Measurements from ENCODE around the gene EOGT. TPM values are rescaled to one million over a fixed set of nuclear protein-coding genes. Genes with fewer than 3 reads are reported as not detected.
A peak's percentile ranks its signal among the peaks of the same experiment; 100 is the strongest.

EOGT gene
- total and polyA plus RNA-seq, 7 donors = 10.2 to 33.0 (median 13.9) TPM

- intact Hi-C loops (cut with DNase I) = no loop called here
- ATAC-seq = no peak
- 85 to 89% (median 88%) methylated on average over 1 of the region's 1 CpG for WGBS, 3 donors
- H3K4me3 ChIP-seq = no peak overlapping the region
- H3K27me3 ChIP-seq (ENCODE audit: insufficient read depth in 3 of 3, low read length in 2 of 3) = no peaks in the 10 kb centered on the region
- H3K9me3 ChIP-seq = no peaks in the 10 kb centered on the region
- DNase-seq = no peak
- no peaks in the 10 kb centered on the region for H3K4me1 ChIP-seq
- peaks cover 13 to 98% of the 10 kb centered on the region in 2 donors for H3K36me3 ChIP-seq (ENCODE audit: insufficient read depth in 1 of 2, low read depth in 1 of 2)
- H3K27ac ChIP-seq = no peak overlapping the region
- no peak for TF ChIP-seq CTCF (IDR thresholded peaks at IDR 0.05)
Measured at GRCh38 chr3:68999605-69000004, 13.9 kb downstream of the EOGT start.

GRCh38 chr3:68999158-68999557, 14.3 kb downstream of the EOGT start:
- DNase-seq (no peak), ATAC-seq (no peak)
- Histone ChIP-seq H3K9me3 (no peaks in the 10 kb centered on the region), H3K4me1 (no peaks in the 10 kb centered on the region), H3K27me3 (ENCODE audit: insufficient read depth in 3 of 3, low read length in 2 of 3) (no peaks in the 10 kb centered on the region), H3K27ac (no peak overlapping the region), H3K4me3 (no peak overlapping the region), H3K36me3 (ENCODE audit: insufficient read depth in 1 of 2, low read depth in 1 of 2) (peaks cover 13 to 98% of the 10 kb centered on the region in 2 donors)
- TF ChIP-seq CTCF (IDR thresholded peaks at IDR 0.05) = no peak
- intact Hi-C loops (cut with DNase I) = no loop called here

- 88 to 96% (median 88%) methylated on average over 6 of the region's 6 CpGs for WGBS, 3 donors
- Histone ChIP-seq H3K9me3 (no peaks in the 10 kb centered on the region), H3K27me3 (ENCODE audit: insufficient read depth in 3 of 3, low read length in 2 of 3) (no peaks in the 10 kb centered on the region), H3K27ac (no peak overlapping the region), H3K4me1 (no peaks in the 10 kb centered on the region), H3K4me3 (no peak overlapping the region), H3K36me3 (ENCODE audit: insufficient read depth in 1 of 2, low read depth in 1 of 2) (peaks cover 6 to 98% of the 10 kb centered on the region in 2 donors)
- no peak for TF ChIP-seq CTCF (IDR thresholded peaks at IDR 0.05)
- no peak for DNase-seq
- intact Hi-C loops (cut with DNase I) = no loop called here
- peak in 1 of 4 donors; percentile 20 for ATAC-seq
Measured at GRCh38 chr3:68997887-68998286, 15.6 kb downstream of the EOGT start.

- ATAC-seq (peak; percentile 65 to 94 (median 79)), DNase-seq (no peak)
- no peak overlapping the region for H3K4me3 ChIP-seq
- no peaks in the 10 kb centered on the region for H3K9me3 ChIP-seq
- no peaks in the 10 kb centered on the region for H3K27me3 ChIP-seq (ENCODE audit: insufficient read depth in 3 of 3, low read length in 2 of 3)
- H3K27ac ChIP-seq = peak overlapping the region; percentile 30
- peaks cover 6 to 98% of the 10 kb centered on the region in 2 donors for H3K36me3 ChIP-seq (ENCODE audit: insufficient read depth in 1 of 2, low read depth in 1 of 2)
- no peaks in the 10 kb centered on the region for H3K4me1 ChIP-seq
- TF ChIP-seq CTCF (IDR thresholded peaks at IDR 0.05) = no peak
- intact Hi-C loops (cut with DNase I) = no loop called here
- 54 to 59% (median 55%) methylated on average over 8 of the region's 8 CpGs for WGBS, 3 donors
Measured at GRCh38 chr3:68996356-68996995, 17.0 kb downstream of the EOGT start.

GRCh38 chr3:68988740-68989139, 24.7 kb downstream of the EOGT start:
- no peak for TF ChIP-seq CTCF (IDR thresholded peaks at IDR 0.05)

More at GRCh38 chr3:68988740-68989139, 24.7 kb downstream of the EOGT start:
- ATAC-seq (no peak), DNase-seq (no peak)
- no peaks in the 10 kb centered on the region for H3K9me3 ChIP-seq
- H3K4me3 ChIP-seq = no peak overlapping the region
- H3K27ac ChIP-seq = no peak overlapping the region
- 91 to 95% (median 94%) methylated on average over 4 of the region's 4 CpGs for whole genome bisulfite sequencing, 3 donors
- no peaks in the 10 kb centered on the region for H3K27me3 ChIP-seq (ENCODE audit: insufficient read depth in 3 of 3, low read length in 2 of 3)
- H3K4me1 ChIP-seq = no peaks in the 10 kb centered on the region
- intact Hi-C loops (cut with DNase I) = no loop called here
- H3K36me3 ChIP-seq (ENCODE audit: insufficient read depth in 1 of 2, low read depth in 1 of 2) = peaks cover 25 to 88% of the 10 kb centered on the region in 2 donors
